ENCODE results near the gene CDC42SE1.

- TF ChIP-seq EZH2 (IDR thresholded peaks at IDR 0.05): no peak
- no peak for TF ChIP-seq POLR2AphosphoS5 (IDR thresholded peaks at IDR 0.05; ENCODE audit: borderline replicate concordance, low read depth, low read length)
Measured at GRCh38 chr1:151013518-151013917, 45.9 kb downstream of the CDC42SE1 start.
